HS-5 (cell line): Measurements from ENCODE around the gene ZSWIM4.

ENCODE experiments used
- DNase-seq: peaks from one replicate; pipeline ENCODE4 v3.0.0-alpha.2; 2012; ENCODE audit warnings: low read depth

ZSWIM4 gene

DNA sequence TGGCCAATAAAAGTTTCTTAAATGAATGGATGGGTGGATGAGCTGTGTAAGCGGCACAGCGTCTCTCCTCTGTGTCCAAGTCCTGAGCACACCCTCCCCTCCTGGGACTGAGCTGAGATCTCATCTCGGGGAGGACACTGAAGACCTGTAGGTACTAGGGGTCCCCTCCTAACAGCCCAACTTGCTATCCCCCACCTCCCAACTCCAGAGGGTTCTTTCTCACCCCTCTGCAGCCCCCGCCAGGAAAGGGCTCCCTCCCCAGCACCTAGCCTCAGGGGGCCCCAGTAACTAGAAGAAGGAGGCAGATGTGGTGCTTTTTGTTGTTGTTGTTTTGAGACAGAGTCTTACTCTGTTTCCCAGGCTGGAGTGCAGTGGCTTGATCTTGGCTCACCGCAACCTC, 80.6 kb downstream of the ZSWIM4 start:
- no peak for DNase-seq

GRCh38 chr19:13876834-13877233, 81.6 kb downstream of the ZSWIM4 start, which contains the start of gene NANOS3:
Gene NANOS3 (plus strand): TSS chr19:13877134. CDS start chr19:13877249, 115 bp downstream.
- DNase-seq: no peak

DNA sequence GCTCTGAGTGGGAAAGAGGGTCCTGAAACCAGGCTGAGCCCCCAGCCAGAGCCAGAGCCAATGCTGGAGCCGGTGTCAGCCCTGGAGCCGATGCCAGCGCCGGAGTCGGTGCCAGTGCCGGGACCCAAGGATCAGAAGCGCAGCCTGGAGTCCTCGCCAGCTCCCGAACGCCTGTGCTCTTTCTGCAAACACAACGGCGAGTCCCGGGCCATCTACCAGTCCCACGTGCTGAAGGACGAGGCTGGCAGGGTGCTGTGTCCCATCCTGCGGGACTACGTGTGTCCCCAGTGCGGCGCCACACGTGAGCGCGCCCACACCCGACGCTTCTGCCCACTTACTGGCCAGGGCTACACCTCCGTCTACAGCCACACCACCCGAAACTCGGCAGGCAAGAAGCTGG, 82.1 kb downstream of the ZSWIM4 start:
- DNase-seq: no peak

- DNase-seq: peak; percentile 93
These were observed 85.1 kb downstream of the ZSWIM4 start for GRCh38 chr19:13880059-13881043.

GRCh38 chr19:13881251-13881691, 86.0 kb downstream of the ZSWIM4 start:
- no peak for DNase-seq
